Breast epithelium (tissue), 3 donors: ENCODE measurements around the gene SLC38A3.

Experiments
- CTCF ChIP-seq, 3 donors: fragments of 450-650 bp; IDR thresholded peaks; one replicate each; pipeline ENCODE4 v1.5.1; 2016 to 2017; ENCODE audit warnings: antibody characterized with exemption in 3 of 3, mild to moderate bottlenecking in 3 of 3, moderate library complexity in 3 of 3
- POLR2A ChIP-seq: fragments of 450-650 bp; IDR thresholded peaks from one replicate; pipeline ENCODE4 v1.6.1; 2016; ENCODE audit warnings: antibody characterized with exemption, mild to moderate bottlenecking, moderate library complexity
- POLR2AphosphoS5 ChIP-seq, 3 donors: sonication (generic); formaldehyde crosslinking; IDR thresholded peaks; one replicate each; pipeline ENCODE4 v1.6.1; 2017; ENCODE audit warnings: antibody characterized with exemption in 3 of 3

- TF ChIP-seq CTCF (IDR thresholded peaks at IDR 0.05) (no peak), POLR2AphosphoS5 (IDR thresholded peaks at IDR 0.05) (no peak), POLR2A (no peak)
These were observed 49.2 kb upstream of the SLC38A3 start for GRCh38 chr3:50155891-50156290.
